Endothelial cell (in vitro differentiated cells): ENCODE data around the gene CARD8. TPM values are rescaled to one million over a fixed set of nuclear protein-coding genes. Genes with fewer than 3 reads are reported as not detected.
A peak's percentile ranks its signal among the peaks of the same experiment; 100 is the strongest.

ENCODE experiments used
- DNase-seq: peaks from one replicate; pipeline ENCODE4 v3.0.0; 2021; ENCODE audit warnings: low spot score
- H3K27ac Mint-ChIP-seq: one replicate; pipeline ENCODE4 v1.8.0; 2021; ENCODE audit warnings: mixed read lengths, inconsistent platforms; ENCODE audit not compliant: unreplicated experiment
- H3K27me3 Mint-ChIP-seq: one replicate; pipeline ENCODE4 v1.8.0; 2021; ENCODE audit warnings: mild to moderate bottlenecking, moderate library complexity, mixed read lengths, inconsistent platforms; ENCODE audit not compliant: unreplicated experiment
- H3K36me3 Mint-ChIP-seq: one replicate; pipeline ENCODE4 v1.8.0; 2021; ENCODE audit warnings: mild to moderate bottlenecking, low read depth, mixed read lengths, inconsistent platforms; ENCODE audit not compliant: unreplicated experiment
- H3K4me1 Mint-ChIP-seq: one replicate; pipeline ENCODE4 v1.8.0; 2021; ENCODE audit warnings: mild to moderate bottlenecking, mixed read lengths, inconsistent platforms; ENCODE audit not compliant: unreplicated experiment
- H3K4me3 Mint-ChIP-seq: one replicate; pipeline ENCODE4 v1.8.0; 2021; ENCODE audit warnings: mild to moderate bottlenecking, mixed read lengths, inconsistent platforms; ENCODE audit not compliant: unreplicated experiment
- H3K9me3 Mint-ChIP-seq: one replicate; pipeline ENCODE4 v1.8.0; 2021; ENCODE audit warnings: mixed read lengths, inconsistent platforms; ENCODE audit not compliant: unreplicated experiment
- total RNA-seq: library from RNA; stranded (reverse); fragmentation: NEBNext Ultra II Directional; extraction: Animal tissue kit (Norgen Biotek cat#: 25700); gene quantifications from one replicate; pipeline ENCODE4 v1.2.1, GENCODE V29; 2021; ENCODE audit not compliant: unreplicated experiment
- TF ChIP-seq, protein P1 (sequence below): fragments of 200-600 bp; sonication (generic); IDR thresholded peaks from one replicate; pipeline ENCODE4 v1.5.0; 2021; ENCODE audit warnings: antibody characterized with exemption; ENCODE audit not compliant: unreplicated experiment

Gene CARD8
- total RNA-seq, 1 donor from 2014 or later: 210 TPM

DNA sequence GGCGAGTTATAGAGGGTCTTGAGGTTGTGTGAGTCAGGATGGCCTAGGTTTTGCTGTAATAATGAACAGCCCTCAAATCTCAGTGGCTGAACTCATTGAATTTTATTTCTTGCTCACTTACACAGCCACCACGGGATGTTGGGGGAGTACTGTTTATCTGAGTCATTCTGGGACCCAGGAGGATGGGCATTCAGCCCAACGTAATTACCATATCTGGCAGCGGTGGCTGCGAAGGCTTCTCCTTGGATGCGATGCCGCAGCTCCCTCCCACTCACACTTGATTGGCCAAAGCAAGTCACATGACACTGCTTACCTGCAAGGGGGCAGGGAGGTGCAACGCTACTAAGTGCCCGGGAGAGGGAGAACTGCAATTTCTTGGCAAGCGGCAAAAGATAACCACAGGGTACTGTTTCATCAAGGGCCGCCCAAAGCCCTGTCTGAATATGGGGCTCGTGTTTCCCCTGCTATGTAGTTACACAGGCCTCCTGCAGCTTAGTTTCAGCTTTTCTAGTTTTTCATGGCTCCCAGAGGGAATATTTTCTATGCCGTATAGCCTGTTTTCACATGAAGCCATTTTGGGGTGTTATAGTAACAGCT is 65.3 kb downstream of the CARD8 start:
- H3K36me3 Mint-ChIP-seq: peaks cover 19% of the 10 kb centered on the region
- H3K4me3 Mint-ChIP-seq: no peak overlapping the region
- H3K27ac Mint-ChIP-seq: no peak overlapping the region
- TF ChIP-seq, protein P1, sequence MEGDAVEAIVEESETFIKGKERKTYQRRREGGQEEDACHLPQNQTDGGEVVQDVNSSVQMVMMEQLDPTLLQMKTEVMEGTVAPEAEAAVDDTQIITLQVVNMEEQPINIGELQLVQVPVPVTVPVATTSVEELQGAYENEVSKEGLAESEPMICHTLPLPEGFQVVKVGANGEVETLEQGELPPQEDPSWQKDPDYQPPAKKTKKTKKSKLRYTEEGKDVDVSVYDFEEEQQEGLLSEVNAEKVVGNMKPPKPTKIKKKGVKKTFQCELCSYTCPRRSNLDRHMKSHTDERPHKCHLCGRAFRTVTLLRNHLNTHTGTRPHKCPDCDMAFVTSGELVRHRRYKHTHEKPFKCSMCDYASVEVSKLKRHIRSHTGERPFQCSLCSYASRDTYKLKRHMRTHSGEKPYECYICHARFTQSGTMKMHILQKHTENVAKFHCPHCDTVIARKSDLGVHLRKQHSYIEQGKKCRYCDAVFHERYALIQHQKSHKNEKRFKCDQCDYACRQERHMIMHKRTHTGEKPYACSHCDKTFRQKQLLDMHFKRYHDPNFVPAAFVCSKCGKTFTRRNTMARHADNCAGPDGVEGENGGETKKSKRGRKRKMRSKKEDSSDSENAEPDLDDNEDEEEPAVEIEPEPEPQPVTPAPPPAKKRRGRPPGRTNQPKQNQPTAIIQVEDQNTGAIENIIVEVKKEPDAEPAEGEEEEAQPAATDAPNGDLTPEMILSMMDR: no peak
- H3K9me3 Mint-ChIP-seq: no peaks in the 10 kb centered on the region
- DNase-seq: peak; percentile 42
- H3K4me1 Mint-ChIP-seq: no peaks in the 10 kb centered on the region
- peaks cover 4% of the 10 kb centered on the region for H3K27me3 Mint-ChIP-seq

DNA sequence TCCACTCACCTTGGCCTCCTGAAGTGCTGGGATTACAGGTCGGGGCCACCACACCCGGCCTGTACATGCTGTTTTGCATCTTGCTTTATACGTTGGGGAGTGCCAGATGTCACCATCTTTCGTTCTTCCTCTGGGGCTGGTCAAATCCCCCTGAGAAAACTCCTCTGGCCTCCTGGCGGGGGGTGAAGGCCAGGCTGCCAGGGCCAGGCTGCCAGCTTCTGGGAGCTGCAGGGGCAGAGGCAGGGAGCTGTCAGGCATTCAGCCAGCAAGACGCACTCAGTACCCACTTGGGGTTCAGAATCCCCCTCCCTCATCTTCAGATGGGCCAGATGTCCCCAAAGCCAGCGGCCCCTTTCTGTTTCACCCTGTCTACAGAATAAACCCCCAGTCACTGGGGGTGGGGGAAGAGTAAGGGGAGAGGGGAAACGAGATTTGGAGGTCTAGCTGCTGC is 69.1 kb downstream of the CARD8 start:
- H3K4me3 Mint-ChIP-seq: no peak overlapping the region

DNA sequence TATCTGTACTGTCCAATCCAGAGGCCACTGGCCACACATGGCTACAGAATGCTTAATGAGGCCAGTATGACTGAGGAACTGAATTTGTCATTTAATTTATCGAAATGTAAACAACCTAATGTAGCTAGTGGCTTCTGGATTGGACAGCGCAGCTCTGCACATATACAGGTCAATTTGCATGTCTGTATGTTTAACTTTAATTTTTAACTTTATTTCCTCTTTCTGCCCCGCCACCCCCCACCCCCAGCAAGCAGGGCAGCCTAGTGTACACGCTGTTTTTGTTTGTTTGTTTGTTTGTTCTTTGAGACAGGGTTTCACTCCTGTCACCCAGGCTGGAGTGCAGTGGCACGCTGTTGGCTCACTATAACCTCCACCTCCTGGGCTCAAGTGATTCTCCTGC is 69.7 kb downstream of the CARD8 start:
- Mint-ChIP-seq H3K27me3 (peaks cover 3% of the 10 kb centered on the region), H3K4me3 (no peak overlapping the region), H3K4me1 (no peaks in the 10 kb centered on the region), H3K9me3 (peaks cover 8% of the 10 kb centered on the region), H3K36me3 (peaks cover 36% of the 10 kb centered on the region), H3K27ac (no peak overlapping the region)
- no peak for DNase-seq
- TF ChIP-seq, protein P1: no peak

More for the DNA sequence above, 69.1 kb downstream of the CARD8 start:
- TF ChIP-seq, protein P1: no peak
- H3K9me3 Mint-ChIP-seq: peaks cover 2% of the 10 kb centered on the region
- DNase-seq: no peak
- peaks cover 30% of the 10 kb centered on the region for H3K36me3 Mint-ChIP-seq
- no peak overlapping the region for H3K27ac Mint-ChIP-seq
- no peaks in the 10 kb centered on the region for H3K4me1 Mint-ChIP-seq
- peaks cover 3% of the 10 kb centered on the region for H3K27me3 Mint-ChIP-seq

DNA sequence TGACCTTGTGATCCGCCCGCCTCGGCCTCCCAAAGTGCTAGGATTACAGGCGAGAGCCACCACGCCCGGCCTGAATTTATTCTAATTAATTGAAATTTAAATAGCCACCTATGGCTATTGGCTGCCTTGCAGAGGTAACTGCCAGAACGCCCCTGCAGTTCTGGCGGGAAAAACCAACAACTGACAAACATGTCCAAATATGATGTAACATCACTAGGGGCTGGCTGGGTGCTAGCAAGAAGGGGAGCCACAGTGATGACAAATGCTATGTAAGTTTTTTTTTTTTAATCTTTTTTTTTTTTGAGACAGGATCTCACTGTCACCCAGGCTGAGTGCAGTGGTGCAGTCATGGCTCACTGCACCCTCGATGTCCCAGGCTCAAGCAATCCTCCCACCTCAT is 72.4 kb downstream of the CARD8 start:
- H3K27ac Mint-ChIP-seq: no peak overlapping the region
- TF ChIP-seq, protein P1: no peak
- peaks cover 5% of the 10 kb centered on the region for H3K27me3 Mint-ChIP-seq
- no peaks in the 10 kb centered on the region for H3K4me1 Mint-ChIP-seq
- no peak for DNase-seq
- peaks cover 10% of the 10 kb centered on the region for H3K9me3 Mint-ChIP-seq
- H3K4me3 Mint-ChIP-seq: no peak overlapping the region
- H3K36me3 Mint-ChIP-seq: peaks cover 42% of the 10 kb centered on the region

DNA sequence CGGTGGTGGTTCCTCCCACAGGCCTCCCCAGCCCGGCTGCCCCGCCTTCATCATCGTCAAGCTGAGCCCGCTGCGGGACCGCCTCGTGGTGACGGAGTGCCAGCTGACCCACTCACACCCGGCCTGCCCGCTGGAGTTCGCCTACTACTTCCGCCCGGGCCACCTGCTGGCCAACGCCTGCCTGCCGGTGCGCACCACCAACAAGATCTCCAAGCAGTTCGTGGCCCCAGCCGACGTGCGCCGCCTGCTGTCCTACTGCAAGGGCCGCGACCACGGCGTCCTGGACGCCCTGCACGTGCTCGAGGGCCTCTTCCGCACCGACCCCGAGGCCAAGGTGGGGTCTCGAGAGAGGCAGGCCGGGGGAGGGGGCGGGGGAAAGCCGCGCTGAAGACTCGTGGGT is 73.3 kb downstream of the CARD8 start:
- peaks cover 10% of the 10 kb centered on the region for H3K9me3 Mint-ChIP-seq
- DNase-seq: no peak
- TF ChIP-seq, protein P1: no peak
- H3K27ac Mint-ChIP-seq: no peak overlapping the region
- peaks cover 7% of the 10 kb centered on the region for H3K27me3 Mint-ChIP-seq
- H3K4me3 Mint-ChIP-seq: no peak overlapping the region
- H3K36me3 Mint-ChIP-seq: peaks cover 37% of the 10 kb centered on the region
- no peaks in the 10 kb centered on the region for H3K4me1 Mint-ChIP-seq
